Immature natural killer cell (primary cell): ENCODE results near the gene PCGF2. TPM values are rescaled to one million over a fixed set of nuclear protein-coding genes. Genes with fewer than 3 reads are reported as not detected.

Experiments used
- DNase-seq, 3 donors: peaks; one replicate each; pipeline ENCODE4 v3.0.0; 2022; ENCODE audit warnings: mixed read lengths in 1 of 3
- H3K27ac Mint-ChIP-seq, 6 donors: one replicate each; pipeline ENCODE4 v1.8.0; 2020; ENCODE audit warnings: mixed read lengths in 6 of 6, mild to moderate bottlenecking in 5 of 6, inconsistent platforms in 4 of 6, moderate library complexity in 3 of 6
- H3K27me3 Mint-ChIP-seq, 3 donors: one replicate each; pipeline ENCODE4 v1.8.0; 2020 to 2021; ENCODE audit warnings: low read depth in 3 of 3, mild to moderate bottlenecking in 3 of 3, mixed read lengths in 3 of 3, moderate library complexity in 3 of 3, inconsistent platforms in 1 of 3
- H3K36me3 Mint-ChIP-seq, 3 donors: one replicate each; pipeline ENCODE4 v1.8.0; 2020; ENCODE audit warnings: mixed read lengths in 3 of 3, inconsistent platforms in 2 of 3, mild to moderate bottlenecking in 2 of 3
- H3K4me1 Mint-ChIP-seq, 2 donors: one replicate each; pipeline ENCODE4 v1.8.0; 2020; ENCODE audit warnings: inconsistent platforms in 2 of 2, mild to moderate bottlenecking in 2 of 2, mixed read lengths in 2 of 2, moderate library complexity in 1 of 2
- H3K4me3 Mint-ChIP-seq, 5 donors: one replicate each; pipeline ENCODE4 v1.8.0; 2020; ENCODE audit warnings: mild to moderate bottlenecking in 5 of 5, mixed read lengths in 5 of 5, inconsistent platforms in 3 of 5, moderate library complexity in 3 of 5
- H3K9me3 Mint-ChIP-seq, 6 donors: one replicate each; pipeline ENCODE4 v1.8.0; 2020; ENCODE audit warnings: mild to moderate bottlenecking in 6 of 6, mixed read lengths in 6 of 6, inconsistent platforms in 4 of 6, moderate library complexity in 3 of 6
- polyA plus RNA-seq, 3 donors: library from polyadenylated mRNA; unstranded; fragments of 300-500 nt; fragmentation: Illumina TruSeq; gene quantifications; one replicate each; pipeline ENCODE4 v1.2.3, GENCODE V29; 2021

PCGF2 gene
- polyA plus RNA-seq, 3 donors from 2014 or later: not detected

DNA sequence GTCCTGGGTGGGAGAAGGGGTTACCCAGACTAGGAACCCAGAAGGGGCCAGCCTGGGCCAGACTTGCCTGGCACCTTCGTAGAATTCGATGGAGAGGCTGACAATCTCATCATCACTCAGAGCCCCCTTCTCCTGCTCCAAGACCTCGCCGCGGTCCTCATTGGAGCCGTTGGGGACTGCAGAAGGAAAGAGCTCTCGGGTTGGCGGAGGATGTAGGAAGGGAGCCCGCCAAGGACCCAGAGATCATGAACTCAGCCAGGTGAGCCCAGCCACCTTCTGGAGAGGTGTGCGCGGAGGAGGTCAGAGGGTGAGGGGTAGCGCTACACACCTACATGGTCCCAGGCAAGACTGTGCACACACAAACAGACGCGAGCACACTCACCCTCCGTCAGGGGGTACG is 9.4 kb downstream of the PCGF2 start:
- Mint-ChIP-seq H3K9me3 (no peaks in the 10 kb centered on the region), H3K27me3 (peaks cover 0 to 11% (median 4%) of the 10 kb centered on the region in 3 donors), H3K4me3 (no peak overlapping the region), H3K27ac (no peak overlapping the region), H3K36me3 (no peaks in the 10 kb centered on the region), H3K4me1 (peaks cover 16 to 19% of the 10 kb centered on the region in 2 donors)
- no peak for DNase-seq

DNA sequence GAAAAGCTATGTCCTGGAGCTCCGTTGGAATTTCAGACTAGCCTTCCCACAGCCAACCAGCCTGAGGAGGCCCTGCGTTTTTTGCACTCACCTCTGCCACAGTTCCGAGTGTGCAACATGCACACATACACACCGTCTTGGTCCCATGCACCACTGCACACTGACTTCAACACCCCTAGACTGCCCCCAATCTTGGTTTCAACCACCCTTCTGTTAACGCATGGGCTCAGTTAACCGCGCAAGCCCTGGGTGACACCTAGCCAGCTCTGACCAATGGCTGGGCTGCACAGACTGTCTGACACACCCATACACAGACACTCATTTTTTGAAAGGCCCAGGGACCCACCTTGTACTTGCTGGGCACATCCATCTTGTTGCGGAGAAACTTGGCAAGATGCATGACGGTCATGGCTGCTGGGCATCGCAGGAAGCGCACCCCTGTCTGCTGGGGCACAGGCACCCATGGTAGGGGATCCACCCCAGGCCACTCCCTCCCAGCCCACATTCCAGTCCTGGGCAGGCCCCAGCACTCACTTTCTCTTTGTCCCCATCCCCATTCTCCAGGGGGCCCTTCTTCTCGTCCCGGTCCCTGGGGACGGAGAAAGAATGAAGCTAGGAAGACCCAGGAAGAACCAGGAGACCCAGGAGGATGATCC is 10.0 kb downstream of the PCGF2 start:
- peaks cover 22% of the 10 kb centered on the region in 2 donors for H3K4me1 Mint-ChIP-seq
- H3K27ac Mint-ChIP-seq: no peak overlapping the region
- no peaks in the 10 kb centered on the region for H3K36me3 Mint-ChIP-seq
- no peak for DNase-seq
- no peaks in the 10 kb centered on the region for H3K9me3 Mint-ChIP-seq
- peaks cover 0 to 9% (median 4%) of the 10 kb centered on the region in 3 donors for H3K27me3 Mint-ChIP-seq
- no peak overlapping the region for H3K4me3 Mint-ChIP-seq

DNA sequence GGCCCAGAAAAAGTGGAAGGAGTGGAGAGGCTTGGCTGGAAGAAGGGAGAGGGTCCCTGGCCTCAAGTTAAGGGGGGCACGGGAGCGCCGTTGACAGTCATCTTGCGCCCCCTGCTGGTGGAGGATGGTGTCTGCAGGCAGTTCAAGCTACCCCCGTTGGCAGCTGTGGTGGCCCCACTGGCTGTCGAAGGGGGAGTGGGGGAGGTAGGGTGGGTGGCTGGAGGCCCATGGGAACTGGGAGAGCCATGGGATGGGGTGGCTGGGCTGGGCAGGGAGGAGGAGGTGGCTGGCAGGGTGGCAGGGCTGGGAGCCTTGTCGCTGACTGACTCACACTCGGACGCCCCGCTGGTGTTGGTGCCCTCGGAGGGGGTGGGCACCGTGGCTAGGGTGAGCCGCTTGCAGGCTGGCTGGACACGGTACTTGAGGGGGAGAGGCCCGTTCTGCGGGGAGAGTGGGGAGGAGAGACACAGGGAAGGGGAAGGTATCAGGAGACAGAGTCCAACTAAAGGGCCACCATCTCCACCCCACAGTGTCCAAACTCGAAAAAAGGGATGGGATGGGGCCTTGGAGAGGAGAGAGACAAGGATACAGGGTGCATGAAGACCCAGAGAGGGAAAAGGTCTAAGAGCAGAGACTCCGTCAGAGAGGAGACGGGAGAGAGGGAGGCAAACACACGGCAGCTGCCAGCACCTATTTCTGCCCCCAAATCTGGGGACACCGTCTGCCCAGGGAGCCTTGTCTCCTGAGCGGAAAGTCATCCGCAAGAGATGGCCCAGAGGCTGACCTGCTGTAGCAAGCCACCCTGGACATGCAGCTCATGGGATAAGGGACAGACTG is 12.8 kb downstream of the PCGF2 start:
- H3K27ac Mint-ChIP-seq: peak overlapping the region in 3 of 6 donors; percentile 7 to 79 (median 16)
- peaks cover 0 to 10% (median 8%) of the 10 kb centered on the region in 3 donors for H3K27me3 Mint-ChIP-seq
- H3K36me3 Mint-ChIP-seq: peaks cover 0 to 7% (median 0%) of the 10 kb centered on the region in 3 donors
- no peaks in the 10 kb centered on the region for H3K9me3 Mint-ChIP-seq
- H3K4me1 Mint-ChIP-seq: peaks cover 47 to 49% of the 10 kb centered on the region in 2 donors
- DNase-seq: peak; percentile 64 to 71 (median 70)
- no peak overlapping the region for H3K4me3 Mint-ChIP-seq

GRCh38 chr17:38733982-38734973 is 13.9 kb downstream of the PCGF2 start:
- Mint-ChIP-seq H3K36me3 (peaks cover 0 to 7% (median 0%) of the 10 kb centered on the region in 3 donors), H3K9me3 (no peaks in the 10 kb centered on the region), H3K27me3 (peaks cover 0 to 14% (median 8%) of the 10 kb centered on the region in 3 donors), H3K4me1 (peaks cover 50 to 55% of the 10 kb centered on the region in 2 donors), H3K4me3 (peak overlapping the region in 2 of 5 donors; percentile 21 to 32), H3K27ac (peak overlapping the region; percentile 67 to 86 (median 84))
- no peak for DNase-seq

- Mint-ChIP-seq H3K36me3 (peaks cover 0 to 7% (median 0%) of the 10 kb centered on the region in 3 donors), H3K27ac (peak overlapping the region; percentile 67 to 97 (median 88)), H3K9me3 (no peaks in the 10 kb centered on the region), H3K4me3 (peak overlapping the region in 2 of 5 donors; percentile 68 to 97), H3K27me3 (peaks cover 2 to 18% (median 8%) of the 10 kb centered on the region in 3 donors), H3K4me1 (peaks cover 59 to 63% of the 10 kb centered on the region in 2 donors)
- DNase-seq: no peak
Observed at GRCh38 chr17:38733282-38733981, 14.7 kb downstream of the PCGF2 start.

- Mint-ChIP-seq H3K4me3 (peak overlapping the region; percentile 95 to 99 (median 97)), H3K36me3 (peaks cover 0 to 7% (median 0%) of the 10 kb centered on the region in 3 donors), H3K9me3 (no peaks in the 10 kb centered on the region), H3K27ac (peak overlapping the region; percentile 83 to 97 (median 94)), H3K27me3 (peaks cover 10 to 26% (median 16%) of the 10 kb centered on the region in 3 donors), H3K4me1 (peaks cover 65 to 71% of the 10 kb centered on the region in 2 donors)
- DNase-seq: no peak
Observed at GRCh38 chr17:38732376-38733281, 15.5 kb downstream of the PCGF2 start.

GRCh38 chr17:38731526-38732294 is 16.4 kb downstream of the PCGF2 start:
- H3K9me3 Mint-ChIP-seq: no peaks in the 10 kb centered on the region
- H3K27ac Mint-ChIP-seq: peak overlapping the region; percentile 83 to 97 (median 92)
- H3K4me3 Mint-ChIP-seq: peak overlapping the region; percentile 95 to 99 (median 97)
- peaks cover 0 to 7% (median 0%) of the 10 kb centered on the region in 3 donors for H3K36me3 Mint-ChIP-seq
- peaks cover 11 to 29% (median 20%) of the 10 kb centered on the region in 3 donors for H3K27me3 Mint-ChIP-seq
- no peak for DNase-seq
- peaks cover 75 to 81% of the 10 kb centered on the region in 2 donors for H3K4me1 Mint-ChIP-seq

DNA sequence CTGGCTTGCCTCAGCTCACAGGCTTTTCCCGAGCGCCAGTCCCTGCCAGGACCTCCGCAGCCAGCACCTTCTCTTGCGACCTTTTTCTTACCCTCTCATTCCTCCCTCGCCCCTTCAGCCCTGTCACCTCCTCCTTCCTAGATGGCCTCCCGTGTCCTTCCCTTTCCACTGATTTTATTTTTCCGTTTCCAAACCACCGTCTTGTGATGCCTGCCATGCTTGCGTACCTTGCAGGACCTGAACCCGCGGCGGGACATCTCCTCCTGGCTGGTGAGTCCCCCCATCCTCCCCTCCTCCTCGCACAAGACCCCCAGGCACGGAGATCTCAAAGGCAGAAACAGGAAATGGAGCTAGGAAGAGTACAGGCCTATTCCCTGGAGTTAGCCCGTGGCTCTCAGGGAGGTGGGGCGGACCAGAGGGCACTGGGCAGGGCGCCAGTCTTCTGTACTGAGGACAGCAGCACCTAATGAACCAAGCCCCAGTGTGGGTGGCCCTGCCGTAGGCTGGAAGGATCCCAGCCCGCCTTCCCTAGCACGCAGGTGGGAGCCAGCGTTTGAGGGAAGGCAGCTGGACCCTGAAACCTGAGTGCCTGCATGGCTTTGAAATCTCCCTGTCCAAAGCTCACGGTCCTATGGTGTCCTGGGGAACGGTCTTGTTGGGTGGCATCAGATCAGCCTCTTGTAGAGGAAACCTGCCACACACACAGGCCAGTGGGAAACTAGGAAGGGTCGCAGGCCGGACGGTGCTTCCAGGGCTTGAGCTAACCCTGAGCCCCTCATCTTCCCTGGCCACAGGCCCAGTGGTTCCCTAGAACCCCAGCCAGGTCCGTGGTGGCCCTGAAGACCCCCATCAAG is 17.4 kb downstream of the PCGF2 start:
- Mint-ChIP-seq H3K9me3 (no peaks in the 10 kb centered on the region), H3K27ac (peak overlapping the region; percentile 83 to 97 (median 94)), H3K36me3 (peaks cover 0 to 7% (median 0%) of the 10 kb centered on the region in 3 donors), H3K4me3 (peak overlapping the region; percentile 95 to 99 (median 97)), H3K4me1 (peaks cover 84 to 90% of the 10 kb centered on the region in 2 donors), H3K27me3 (peaks cover 11 to 29% (median 20%) of the 10 kb centered on the region in 3 donors)
- DNase-seq: no peak

- peaks cover 0 to 7% (median 0%) of the 10 kb centered on the region in 3 donors for H3K36me3 Mint-ChIP-seq
- H3K4me3 Mint-ChIP-seq: peak within 1 kb of the TSS; percentile 95 to 99 (median 97)
- H3K27me3 Mint-ChIP-seq: peaks cover 11 to 28% (median 17%) of the 10 kb centered on the region in 3 donors
- peaks cover 87 to 95% of the 10 kb centered on the region in 2 donors for H3K4me1 Mint-ChIP-seq
- peak; percentile 89 to 91 (median 91) for DNase-seq
- no peaks in the 10 kb centered on the region for H3K9me3 Mint-ChIP-seq
- peak within 1 kb of the TSS; percentile 96 to 99 (median 98) for H3K27ac Mint-ChIP-seq
Observed at GRCh38 chr17:38729886-38730525, 18.1 kb downstream of the PCGF2 start, which contains the start of gene CISD3. Gene CISD3 (plus strand): TSS chr17:38730341. CDS start chr17:38730359, 18 bp downstream.

- Mint-ChIP-seq H3K9me3 (no peaks in the 10 kb centered on the region), H3K36me3 (peaks cover 0 to 7% (median 0%) of the 10 kb centered on the region in 3 donors), H3K4me3 (peak overlapping the region; percentile 75 to 94 (median 85)), H3K27ac (peak overlapping the region; percentile 96 to 99 (median 98)), H3K27me3 (peaks cover 11 to 28% (median 16%) of the 10 kb centered on the region in 3 donors), H3K4me1 (peaks cover 88 to 95% of the 10 kb centered on the region in 2 donors)
- no peak for DNase-seq
Observed at GRCh38 chr17:38729368-38729885, 18.7 kb downstream of the PCGF2 start.
